Stimulated activated naive CD4-positive, alpha-beta T cell treated with Interleukin-2 at 50 U/mL for 16 hours (primary cell): ENCODE results near the gene FOXK1.
"Not testable (repeated sequence)": the region's sequence is repeated elsewhere in the genome, so short reads cannot be mapped to it uniquely, and the experiment has no call there.

Experiments
- DNase-seq: peaks from one replicate; lab custom pipeline; 2025; lab: John Stamatoyannopoulos, UW

FOXK1 gene

GRCh38 chr7:4681886-4682620, at the start of gene FOXK1:
FOXK1 (plus strand) TSS chr7:4682295; CDS start chr7:4682309, 14 bp downstream.
- peak; percentile 73 for DNase-seq

- DNase-seq = no peak
These were observed 49.1 kb upstream of the FOXK1 start for GRCh38 chr7:4633012-4633411.

DNA sequence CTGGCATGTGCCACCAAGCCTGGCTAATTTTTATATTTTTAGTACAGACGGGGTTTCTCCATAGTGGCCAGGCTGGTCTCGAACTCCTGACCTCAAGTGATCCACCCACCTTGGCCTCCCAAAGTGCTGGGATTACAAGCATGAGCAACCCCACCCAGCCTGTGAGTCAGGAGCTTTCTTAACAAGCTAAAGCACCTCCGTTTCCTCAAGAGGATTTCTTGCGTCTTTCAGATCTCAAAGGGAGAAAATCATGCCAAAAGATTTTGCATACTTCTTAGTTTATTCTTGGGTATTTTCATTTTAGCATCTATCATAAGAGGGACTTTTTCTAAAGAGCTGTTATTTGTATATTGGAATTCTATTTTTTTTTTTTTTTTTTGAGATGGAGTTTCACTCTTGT, 47.9 kb upstream of the FOXK1 start:
- no peak for DNase-seq

GRCh38 chr7:4638781-4639575, 43.1 kb upstream of the FOXK1 start:
- DNase-seq = no peak

DNA sequence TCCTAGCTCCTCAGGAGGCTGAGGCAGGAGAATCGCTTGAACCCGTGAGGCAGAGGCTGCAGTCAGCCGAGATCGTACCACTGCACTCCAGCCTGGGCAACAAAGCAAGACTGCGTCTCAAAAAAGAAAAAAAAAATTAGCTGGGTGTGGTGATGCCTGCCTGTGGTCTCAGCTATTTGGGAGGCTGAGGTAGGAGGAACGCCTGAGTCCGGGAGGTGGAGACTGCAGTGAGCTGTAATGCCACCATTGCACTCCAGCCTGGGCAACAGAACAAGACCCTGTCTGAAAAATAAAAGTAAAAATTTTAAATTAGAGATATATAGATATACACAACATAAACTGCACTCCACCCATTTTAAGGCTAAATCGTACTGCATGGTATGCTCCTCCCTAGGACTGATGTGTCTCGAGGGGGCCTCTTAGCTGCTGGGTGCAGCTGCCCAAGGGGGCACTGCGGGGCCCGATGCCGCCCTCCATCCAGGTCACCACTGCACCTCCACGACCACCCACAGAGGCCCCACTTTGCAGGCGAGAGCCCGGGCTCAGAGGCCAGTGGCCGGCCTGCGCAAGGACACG, 40.9 kb upstream of the FOXK1 start:
- DNase-seq = no peak

GRCh38 chr7:4641667-4642467, 40.2 kb upstream of the FOXK1 start:
- DNase-seq = peak; percentile 91

GRCh38 chr7:4642468-4643203, 39.5 kb upstream of the FOXK1 start:
- no peak for DNase-seq

DNA sequence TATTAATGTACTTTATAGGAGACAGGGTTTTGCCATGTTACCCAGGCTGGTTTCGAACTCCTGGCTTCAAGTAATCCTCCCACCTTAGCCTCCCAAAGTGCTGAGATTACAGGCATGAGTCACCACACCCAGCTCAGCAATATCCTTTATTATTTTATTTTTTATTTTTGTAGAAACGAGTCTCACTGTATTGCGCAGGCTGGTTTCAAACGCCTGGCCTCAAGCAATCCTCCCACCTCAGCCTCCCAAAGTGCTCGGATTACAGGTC, 39.0 kb upstream of the FOXK1 start:
- DNase-seq = not testable (repeated sequence)

DNA sequence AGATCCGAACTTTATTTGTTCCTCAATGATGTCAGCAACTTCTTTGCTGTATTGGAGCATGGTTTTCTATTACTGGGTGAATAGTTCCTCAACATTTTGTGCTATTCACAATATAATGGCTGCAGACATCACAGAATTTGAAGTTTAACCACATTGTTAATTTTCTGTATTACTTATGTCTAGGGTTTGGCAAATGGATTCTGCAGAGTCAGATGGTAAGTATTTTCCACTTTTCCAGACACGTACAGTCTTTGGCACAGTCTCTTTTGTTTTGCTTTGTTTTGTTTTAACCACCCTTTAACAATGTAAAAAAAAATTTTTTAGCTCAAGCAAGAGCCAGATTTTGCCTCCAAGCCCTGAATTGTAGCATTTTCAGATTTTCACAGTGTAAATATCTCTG, 36.8 kb upstream of the FOXK1 start:
- no peak for DNase-seq

GRCh38 chr7:4648111-4648510, 34.0 kb upstream of the FOXK1 start:
- no peak for DNase-seq

- no peak for DNase-seq
These were observed 31.6 kb upstream of the FOXK1 start for GRCh38 chr7:4650433-4651047.

DNA sequence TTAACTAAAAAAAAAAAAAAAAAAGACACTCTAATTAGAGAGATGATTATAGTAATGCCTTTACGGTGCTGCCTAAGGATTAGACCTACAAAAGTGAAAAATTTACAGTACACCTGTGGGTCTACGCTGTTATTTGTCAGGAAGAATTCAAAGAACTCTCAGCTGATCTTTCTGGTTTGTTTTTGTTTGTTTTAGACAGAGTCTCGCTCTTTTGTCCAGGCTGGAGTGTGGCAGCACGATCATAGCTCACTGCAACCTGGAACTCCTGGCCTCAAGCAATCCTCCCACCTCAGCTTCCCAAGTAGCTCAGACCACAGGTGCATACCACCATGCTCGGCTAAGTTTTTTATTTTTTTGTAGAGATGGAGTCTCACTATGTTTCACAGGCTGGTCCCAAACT, 28.3 kb upstream of the FOXK1 start:
- DNase-seq = no peak

GRCh38 chr7:4655311-4655710, 26.8 kb upstream of the FOXK1 start:
- DNase-seq = no peak

DNA sequence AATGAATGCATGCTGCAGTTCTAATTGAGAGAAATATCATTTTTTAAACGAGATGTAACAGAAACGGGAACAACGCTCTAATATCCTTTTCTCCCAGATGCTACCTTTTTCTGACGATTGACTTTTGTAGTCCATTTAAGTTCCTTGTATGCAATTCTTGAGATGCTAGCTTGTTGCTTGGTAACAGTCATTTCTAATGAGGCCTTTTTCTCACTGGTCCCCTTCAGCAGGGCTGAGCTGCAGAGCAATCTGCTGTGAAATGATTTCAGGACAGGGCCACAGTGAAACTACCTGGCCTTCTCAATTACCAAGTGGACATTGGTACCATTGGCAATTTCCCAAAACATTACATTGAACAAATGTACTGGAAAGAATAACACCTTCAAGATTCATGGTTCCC, 26.2 kb upstream of the FOXK1 start:
- DNase-seq = no peak

DNA sequence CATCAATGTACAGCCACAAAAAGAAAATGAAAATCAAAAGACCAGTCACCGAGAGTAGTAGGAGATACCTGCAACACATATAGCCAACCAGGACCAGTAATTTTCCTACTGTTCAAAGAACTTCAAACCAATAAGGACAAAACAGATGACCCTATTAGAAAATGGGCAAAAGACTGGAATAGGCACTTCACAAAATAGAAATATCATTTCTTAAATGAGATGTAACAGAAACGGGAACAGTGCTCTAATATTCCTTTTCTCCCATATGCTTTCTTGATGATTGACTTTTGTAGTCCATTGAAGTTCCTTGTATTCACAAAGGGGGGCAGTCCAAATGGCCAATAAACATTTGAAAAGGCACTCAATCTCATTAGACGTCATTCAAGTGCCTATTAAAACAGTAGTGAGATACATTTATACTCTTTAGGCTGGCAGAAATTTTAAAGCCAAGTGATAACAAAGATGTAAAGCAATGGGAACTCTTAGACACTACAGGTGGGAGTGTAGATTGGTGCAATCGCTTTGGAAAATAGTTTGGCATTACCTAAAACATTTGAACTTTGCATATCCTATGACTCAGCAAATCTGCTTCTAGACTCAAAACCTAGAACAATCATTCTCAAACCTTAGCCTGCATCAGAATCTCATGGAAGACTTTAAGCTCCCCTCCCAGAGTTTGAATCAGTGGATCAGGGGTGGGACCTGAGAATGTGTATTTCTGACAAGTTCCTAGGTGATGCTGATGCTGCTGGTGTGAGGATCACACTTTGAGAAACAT, 24.3 kb upstream of the FOXK1 start:
- no peak for DNase-seq

DNA sequence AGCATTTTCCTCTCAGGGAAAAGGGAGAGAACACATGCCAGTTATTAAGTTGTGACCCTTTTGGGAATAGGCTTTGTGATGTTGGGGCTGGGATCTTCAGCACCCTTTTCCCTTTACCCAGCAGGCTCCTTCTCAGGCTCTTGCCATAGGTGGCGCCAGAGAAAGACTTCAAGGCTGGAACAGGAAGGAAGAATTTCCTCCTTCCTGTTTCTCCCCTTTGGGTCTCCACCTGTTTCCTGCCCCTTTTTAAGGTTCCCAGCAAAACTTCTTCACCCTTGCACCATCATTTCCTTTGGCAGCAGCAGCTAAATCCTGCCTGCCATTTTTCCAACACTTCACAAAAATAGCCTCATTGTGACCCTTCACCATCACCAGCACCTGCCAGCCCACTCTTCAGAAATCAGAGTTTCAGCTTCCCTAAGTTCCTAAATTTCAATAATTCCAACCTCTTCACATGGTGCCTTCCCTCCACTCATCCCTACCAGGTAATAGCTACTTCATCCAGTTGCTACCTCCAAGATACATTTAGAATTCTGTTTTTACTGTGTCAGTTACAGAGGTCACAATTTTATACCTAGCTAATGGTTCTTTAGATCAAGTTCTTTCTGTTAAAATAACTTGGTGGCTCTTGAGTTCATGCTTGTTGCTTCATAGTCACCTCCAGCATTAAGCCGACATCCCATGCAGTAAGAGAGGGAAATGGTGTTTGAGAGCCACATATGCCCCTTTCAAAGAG, 22.4 kb upstream of the FOXK1 start:
- no peak for DNase-seq

DNA sequence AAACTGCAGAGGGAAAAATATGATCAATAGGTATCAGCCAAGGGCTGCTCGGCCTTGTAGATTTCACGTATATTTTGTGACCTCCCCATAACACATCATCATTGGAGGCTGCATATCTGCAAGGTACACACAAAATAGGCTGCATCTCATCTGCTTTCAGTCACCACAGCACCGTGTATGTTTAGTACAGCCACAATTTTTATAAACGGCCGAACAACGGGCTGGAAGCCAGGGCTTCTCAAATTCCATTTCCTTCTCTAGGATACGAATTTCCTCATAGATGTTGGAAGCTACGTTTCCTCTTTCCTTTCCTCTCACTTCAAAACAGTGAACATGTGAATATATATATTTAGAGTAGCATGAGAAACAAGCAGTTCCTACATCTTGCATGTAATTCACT, 20.2 kb upstream of the FOXK1 start:
- no peak for DNase-seq

DNA sequence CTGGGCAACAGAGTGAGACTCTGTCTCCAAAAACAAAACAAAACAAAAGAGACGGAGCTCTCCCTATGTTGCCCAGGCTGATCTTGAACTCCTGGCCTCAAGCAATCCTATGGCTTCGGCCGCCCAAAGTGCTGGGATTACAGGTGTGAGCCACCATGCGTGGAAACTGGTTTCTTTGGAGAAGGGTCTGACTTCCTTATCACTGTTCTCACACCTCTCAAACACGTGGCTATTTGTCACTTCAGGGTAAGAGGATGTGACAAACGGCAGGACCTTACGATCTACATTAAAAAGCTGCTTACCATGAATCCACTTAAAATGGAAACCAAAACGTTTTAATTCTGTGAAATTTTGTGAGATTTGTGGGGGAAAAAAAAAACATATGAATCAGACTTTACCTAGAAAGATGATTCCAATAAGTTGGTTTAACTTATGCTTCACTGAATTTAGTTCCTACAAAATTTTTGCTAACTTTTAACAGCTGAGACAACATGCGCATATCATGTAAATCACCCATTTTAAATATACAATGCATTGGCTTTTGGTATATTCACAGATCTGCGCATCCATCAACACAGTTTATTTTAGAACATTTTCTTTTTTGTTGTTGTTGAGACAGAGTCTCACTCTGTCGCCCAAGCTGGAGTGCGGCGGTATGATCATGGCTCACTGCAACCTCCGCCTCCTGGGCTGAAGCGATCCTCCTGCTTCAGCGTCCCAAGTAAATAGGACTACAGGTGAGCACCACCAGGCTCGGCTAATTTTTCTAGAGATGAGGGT, 18.7 kb upstream of the FOXK1 start:
- no peak for DNase-seq

DNA sequence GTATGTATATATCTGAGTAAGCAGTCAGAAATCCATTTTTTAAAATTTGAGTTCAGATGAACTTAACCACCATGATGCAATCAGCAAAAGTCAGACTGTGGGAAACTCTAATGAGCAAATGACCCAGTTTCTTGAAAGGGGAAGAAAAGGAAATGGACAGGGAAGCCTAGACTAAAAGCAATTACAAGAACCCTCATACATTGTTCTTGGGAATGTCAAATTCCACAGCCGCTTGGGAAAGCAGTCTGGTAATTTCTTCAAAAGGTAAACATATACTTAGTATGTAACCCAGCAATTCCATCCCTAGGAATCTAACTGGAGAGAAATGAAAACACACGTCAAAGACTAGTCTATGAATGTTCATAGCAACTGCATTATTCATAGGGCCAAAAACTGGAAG, 16.4 kb upstream of the FOXK1 start:
- DNase-seq = no peak
